Mesenchymal stem cell (in vitro differentiated cells and primary cell): ENCODE data around the gene CCSER1.

Experiments used
- DNase-seq: peaks from one replicate; pipeline ENCODE4 v3.0.0-alpha.2; 2013
- H2AFZ ChIP-seq: one replicate; pipeline ENCODE4 v1.6.1; 2013; ENCODE audit warnings: low read depth, mild to moderate bottlenecking, control low read depth, inconsistent platforms, low read length, moderate library complexity
- H2AK5ac ChIP-seq: 2 replicates; pipeline ENCODE4 v1.6.1; 2013; ENCODE audit warnings: low read length, moderate library complexity, mild to moderate bottlenecking, inconsistent platforms; ENCODE audit not compliant: severe bottlenecking
- H2BK120ac ChIP-seq: one replicate; pipeline ENCODE4 v1.6.1; 2013; ENCODE audit warnings: low read depth, mild to moderate bottlenecking, inconsistent platforms, low read length, moderate library complexity
- H2BK12ac ChIP-seq, 2 experiments: one replicate each; pipeline ENCODE4 v1.6.1; 2013; ENCODE audit warnings: inconsistent platforms in 2 of 2, low read length in 2 of 2, mild to moderate bottlenecking in 2 of 2, moderate library complexity in 2 of 2, control low read depth in 1 of 2
- H2BK15ac ChIP-seq: one replicate; pipeline ENCODE4 v1.6.1; 2013; ENCODE audit warnings: mild to moderate bottlenecking, low read depth, inconsistent platforms; ENCODE audit not compliant: poor library complexity, severe bottlenecking
- H2BK5ac ChIP-seq: 2 replicates; pipeline ENCODE4 v1.6.1; 2013; ENCODE audit warnings: low read depth, mild to moderate bottlenecking, low read length, control low read depth, inconsistent platforms; ENCODE audit not compliant: poor library complexity, severe bottlenecking
- H3K14ac ChIP-seq, 2 experiments: one replicate each; pipeline ENCODE4 v1.6.1; 2013; ENCODE audit warnings: inconsistent platforms in 2 of 2, low read length in 2 of 2, control low read depth in 1 of 2, mild to moderate bottlenecking in 1 of 2, moderate library complexity in 1 of 2
- H3K18ac ChIP-seq, 2 experiments: one replicate each; pipeline ENCODE4 v1.6.1; 2013; ENCODE audit warnings: inconsistent platforms in 2 of 2, low read length in 2 of 2, control low read depth in 1 of 2, low read depth in 1 of 2, mild to moderate bottlenecking in 1 of 2
- H3K23ac ChIP-seq, 2 experiments: one replicate each; pipeline ENCODE4 v1.6.1; 2013; ENCODE audit warnings: inconsistent platforms in 2 of 2, low read length in 2 of 2, mild to moderate bottlenecking in 2 of 2, moderate library complexity in 2 of 2, control low read depth in 1 of 2
- H3K27ac ChIP-seq: 2 replicates; pipeline ENCODE4 v1.5.1; 2013; ENCODE audit warnings: mild to moderate bottlenecking, moderate library complexity, low read length, control low read depth, inconsistent platforms; ENCODE audit not compliant: poor library complexity, severe bottlenecking
- H3K27me3 ChIP-seq, 2 experiments: 2 replicates each; pipeline versions ENCODE4 v1.6.1 to v1.7.0; 2013; ENCODE audit warnings: low read length in 2 of 2, mild to moderate bottlenecking in 2 of 2, moderate library complexity in 2 of 2, control low read depth in 1 of 2, inconsistent platforms in 1 of 2; ENCODE audit not compliant: control insufficient read depth in 1 of 2, insufficient read depth in 1 of 2
- H3K36me3 ChIP-seq, 2 experiments: 2 replicates each; pipeline versions ENCODE4 v1.6.1 to v1.7.0; 2013; ENCODE audit warnings: low read length in 2 of 2, control low read depth in 1 of 2, inconsistent platforms in 1 of 2, low read depth in 1 of 2, mild to moderate bottlenecking in 1 of 2; ENCODE audit not compliant: insufficient read depth in 2 of 2, control insufficient read depth in 1 of 2
- H3K4ac ChIP-seq, 2 experiments: one replicate each; pipeline ENCODE4 v1.6.1; 2013; ENCODE audit warnings: inconsistent platforms in 2 of 2, low read length in 2 of 2, mild to moderate bottlenecking in 2 of 2, moderate library complexity in 2 of 2, control low read depth in 1 of 2, low read depth in 1 of 2
- H3K4me1 ChIP-seq: 2 replicates; pipeline ENCODE4 v1.6.1; 2013; ENCODE audit warnings: low read depth, low read length, control low read depth; ENCODE audit not compliant: control insufficient read depth, insufficient read depth
- H3K4me2 ChIP-seq: 2 replicates; pipeline ENCODE4 v1.6.1; 2013; ENCODE audit warnings: low read length, mild to moderate bottlenecking, inconsistent platforms; ENCODE audit not compliant: poor library complexity, severe bottlenecking
- H3K4me3 ChIP-seq, 2 experiments: 2 replicates each; pipeline versions ENCODE4 v1.5.1 to v1.7.0; 2013; ENCODE audit warnings: low read length in 2 of 2, mild to moderate bottlenecking in 2 of 2, control low read depth in 1 of 2, low read depth in 1 of 2; ENCODE audit not compliant: insufficient read depth in 1 of 2
- H3K79me1 ChIP-seq: replicated peaks from 2 replicates; pipeline ENCODE4 v1.6.1; 2013; ENCODE audit warnings: mild to moderate bottlenecking, control low read depth, low read length, inconsistent platforms; ENCODE audit not compliant: poor library complexity, severe bottlenecking
- H3K9ac ChIP-seq: 2 replicates; pipeline ENCODE4 v1.7.0; 2013; ENCODE audit warnings: mild to moderate bottlenecking, low read length, moderate library complexity
- H3K9me3 ChIP-seq: 2 replicates; pipeline ENCODE4 v1.7.0; 2013; ENCODE audit warnings: mild to moderate bottlenecking, low read length; ENCODE audit not compliant: control insufficient read depth
- H4K8ac ChIP-seq: one replicate; pipeline ENCODE4 v1.6.1; 2013; ENCODE audit warnings: inconsistent platforms, mild to moderate bottlenecking, low read length, moderate library complexity
- H4K91ac ChIP-seq: one replicate; pipeline ENCODE4 v1.6.1; 2013; ENCODE audit warnings: mild to moderate bottlenecking, low read length, inconsistent platforms
- WGBS: methylation state at CpG from one replicate; pipeline ENCODE4 v1.1.7; 2013; ENCODE audit warnings: mixed read lengths; 5-methylcytosine and 5-hydroxymethylcytosine counted together

The CCSER1 gene

DNA sequence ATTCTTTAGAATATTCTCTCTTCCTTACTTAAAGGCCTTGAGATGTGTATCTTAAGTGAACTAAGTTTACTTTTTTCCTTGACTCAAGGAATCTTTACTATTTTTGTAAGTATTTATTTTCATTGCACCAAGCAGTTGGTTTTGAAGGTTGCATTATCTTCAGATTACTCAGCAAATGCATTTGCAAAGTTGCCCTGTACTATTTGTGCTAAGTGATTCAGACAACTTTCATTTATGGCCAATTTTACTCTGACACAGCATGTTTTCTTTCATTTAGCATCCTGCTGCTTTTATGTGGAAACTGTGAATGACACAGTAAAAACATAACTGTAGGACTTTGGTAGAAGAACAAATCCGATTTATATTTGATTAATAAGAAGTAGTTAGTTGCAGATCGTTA lies 191.0 kb downstream of the CCSER1 start:
- Histone ChIP-seq H3K4ac (no peak overlapping the region), H2AFZ (no peak overlapping the region), H3K23ac (no peak overlapping the region), H4K91ac (no peak overlapping the region), H3K4me3 (peak overlapping the region in 1 of 2 experiments; percentile 52), H3K4me2 (no peak overlapping the region), H3K79me1 (no peaks in the 10 kb centered on the region), H2BK5ac (no peak overlapping the region), H3K4me1 (no peaks in the 10 kb centered on the region), H3K27ac (peak overlapping the region; percentile 70), H2BK12ac (no peak overlapping the region), H2BK15ac (no peak overlapping the region), H2AK5ac (no peak overlapping the region), H3K9ac (peak overlapping the region; percentile 91), H3K9me3 (peaks cover 4% of the 10 kb centered on the region), H2BK120ac (no peak overlapping the region), H4K8ac (no peak overlapping the region), H3K36me3 (no peaks in the 10 kb centered on the region), H3K18ac (no peak overlapping the region), H3K14ac (no peak overlapping the region), H3K27me3 (no peaks in the 10 kb centered on the region)
- DNase-seq = peak; percentile 78
- WGBS = 80% methylated on average over 1 of the region's 2 CpGs

- no peak overlapping the region for H3K4me2 ChIP-seq
- H3K4ac ChIP-seq = no peak overlapping the region
- H3K23ac ChIP-seq = no peak overlapping the region
- no peak overlapping the region for H3K14ac ChIP-seq
- H3K79me1 ChIP-seq = no peaks in the 10 kb centered on the region
- no peaks in the 10 kb centered on the region for H3K27me3 ChIP-seq
- H2AK5ac ChIP-seq = no peak overlapping the region
- H3K36me3 ChIP-seq = no peaks in the 10 kb centered on the region
- peaks cover 3% of the 10 kb centered on the region for H3K4me1 ChIP-seq
- H3K18ac ChIP-seq = no peak overlapping the region
- H2BK120ac ChIP-seq = no peak overlapping the region
- H3K9me3 ChIP-seq = no peaks in the 10 kb centered on the region
- no peak overlapping the region for H3K9ac ChIP-seq
- no peak overlapping the region for H4K91ac ChIP-seq
- 88% methylated on average over 1 of the region's 2 CpGs for WGBS
- peak; percentile 26 for DNase-seq
- H2BK15ac ChIP-seq = no peak overlapping the region
- H2BK12ac ChIP-seq = no peak overlapping the region
- no peak overlapping the region for H3K27ac ChIP-seq
- H4K8ac ChIP-seq = no peak overlapping the region
- H2BK5ac ChIP-seq = no peak overlapping the region
- no peak overlapping the region for H3K4me3 ChIP-seq
- no peak overlapping the region for H2AFZ ChIP-seq
These were observed 201.4 kb downstream of the CCSER1 start for GRCh38 chr4:90328558-90328957.

GRCh38 chr4:90330546-90330945 lies 203.4 kb downstream of the CCSER1 start:
- H2BK5ac ChIP-seq = no peak overlapping the region
- no peaks in the 10 kb centered on the region for H3K79me1 ChIP-seq
- H4K8ac ChIP-seq = no peak overlapping the region
- no peak overlapping the region for H2AFZ ChIP-seq
- no peak overlapping the region for H2BK120ac ChIP-seq
- no peak overlapping the region for H3K4me3 ChIP-seq
- H3K23ac ChIP-seq = no peak overlapping the region
- 98% methylated on average over 3 of the region's 3 CpGs for WGBS
- no peak overlapping the region for H3K4me2 ChIP-seq
- no peak overlapping the region for H2AK5ac ChIP-seq
- H3K14ac ChIP-seq = no peak overlapping the region
- DNase-seq = no peak
- H2BK15ac ChIP-seq = no peak overlapping the region
- no peak overlapping the region for H3K9ac ChIP-seq
- no peaks in the 10 kb centered on the region for H3K36me3 ChIP-seq
- no peaks in the 10 kb centered on the region for H3K9me3 ChIP-seq
- H3K27me3 ChIP-seq = no peaks in the 10 kb centered on the region
- peaks cover 3% of the 10 kb centered on the region for H3K4me1 ChIP-seq
- H4K91ac ChIP-seq = no peak overlapping the region
- H3K27ac ChIP-seq = no peak overlapping the region
- no peak overlapping the region for H2BK12ac ChIP-seq
- no peak overlapping the region for H3K18ac ChIP-seq
- no peak overlapping the region for H3K4ac ChIP-seq

GRCh38 chr4:90345549-90346215 lies 218.5 kb downstream of the CCSER1 start:
- H3K4me2 ChIP-seq = no peak overlapping the region
- DNase-seq = no peak
- no peak overlapping the region for H3K4me3 ChIP-seq
- H2BK120ac ChIP-seq = no peak overlapping the region
- no peak overlapping the region for H2AFZ ChIP-seq
- no peaks in the 10 kb centered on the region for H3K27me3 ChIP-seq
- H4K8ac ChIP-seq = no peak overlapping the region
- H3K79me1 ChIP-seq = no peaks in the 10 kb centered on the region
- no peak overlapping the region for H3K4ac ChIP-seq
- H3K9ac ChIP-seq = no peak overlapping the region
- no peak overlapping the region for H2BK5ac ChIP-seq
- no peaks in the 10 kb centered on the region for H3K9me3 ChIP-seq
- H3K23ac ChIP-seq = no peak overlapping the region
- H2BK12ac ChIP-seq = no peak overlapping the region
- H3K14ac ChIP-seq = no peak overlapping the region
- no peak overlapping the region for H4K91ac ChIP-seq
- H2BK15ac ChIP-seq = no peak overlapping the region
- H3K18ac ChIP-seq = no peak overlapping the region
- H2AK5ac ChIP-seq = no peak overlapping the region
- H3K27ac ChIP-seq = no peak overlapping the region
- H3K36me3 ChIP-seq = no peaks in the 10 kb centered on the region
- 88% methylated on average over 2 of the region's 3 CpGs for WGBS
- no peaks in the 10 kb centered on the region for H3K4me1 ChIP-seq
